K562 (cell line): ENCODE data around the gene TP73. TPM values are rescaled to one million over a fixed set of nuclear protein-coding genes. Genes with fewer than 3 reads are reported as not detected.
A peak's percentile ranks its signal among the peaks of the same experiment; 100 is the strongest.

ENCODE experiments used
- ARHGAP35 ChIP-seq: fragments of 450-650 bp; IDR thresholded peaks from 2 replicates; pipeline ENCODE4 v1.6.1; 2018; ENCODE audit not compliant: partially characterized antibody
- ATF7 ChIP-seq: fragments of 450-650 bp; IDR thresholded peaks from 2 replicates; pipeline ENCODE4 v1.7.1; 2014; ENCODE audit warnings: mild to moderate bottlenecking, moderate library complexity
- BCOR ChIP-seq: fragments of 450-650 bp; IDR thresholded peaks from 2 replicates; pipeline ENCODE4 v1.6.1; 2016
- EP400 ChIP-seq: fragments of 450-650 bp; IDR thresholded peaks from 2 replicates; pipeline ENCODE4 v1.6.1; 2017; ENCODE audit warnings: antibody characterized with exemption, mild to moderate bottlenecking, moderate library complexity
- FOXJ2 ChIP-seq: fragments of 200-800 bp; sonication (Bioruptor generic); IDR thresholded peaks from 2 replicates; pipeline ENCODE4 v1.6.1; 2016; ENCODE audit warnings: missing genetic modification characterization, missing compliant biosample characterization
- GATAD2A ChIP-seq: fragments of 450-650 bp; IDR thresholded peaks from 2 replicates; pipeline ENCODE4 v1.6.1; 2017
- HDAC6 ChIP-seq: IDR thresholded peaks from 2 replicates; pipeline ENCODE4 v1.6.1; 2012; ENCODE audit warnings: low read depth, mild to moderate bottlenecking, control low read depth, inconsistent platforms, low read length, moderate library complexity
- HMG20B ChIP-seq: fragments of 250-450 bp; sonication (Bioruptor Pico); IDR thresholded peaks from 2 replicates; pipeline ENCODE4 v1.5.0; 2021; ENCODE audit warnings: mild to moderate bottlenecking
- HNRNPLL ChIP-seq: fragments of 200-400 bp; formaldehyde crosslinking; IDR thresholded peaks from 2 replicates; pipeline ENCODE4 v1.6.1; 2017; ENCODE audit warnings: low read length, low read depth, mild to moderate bottlenecking; ENCODE audit not compliant: poor library complexity, severe bottlenecking
- JUN ChIP-seq, 2 experiments: sonication (generic) in 1 of 2; formaldehyde crosslinking in 1 of 2; IDR thresholded peaks; 2 replicates each; pipeline versions ENCODE4 v1.6.1 to v1.8.0; 2012 to 2022; ENCODE audit warnings: borderline replicate concordance in 2 of 2, mild to moderate bottlenecking in 2 of 2, improper control_type of control experiment in 1 of 2, low read depth in 1 of 2, low read length in 1 of 2, missing genetic modification reagents in 1 of 2
- MYNN ChIP-seq, 2 experiments: sonication (generic); formaldehyde crosslinking in 1 of 2; IDR thresholded peaks; 2 replicates each; pipeline versions ENCODE4 v1.5.0 to v1.6.1; 2016 to 2020; ENCODE audit warnings: antibody characterized with exemption in 1 of 2, missing genetic modification reagents in 1 of 2
- NFIX ChIP-seq: fragments of 250-450 bp; sonication (Bioruptor Pico); IDR thresholded peaks from 2 replicates; pipeline ENCODE4 v1.4.0; 2020; ENCODE audit warnings: low read depth, mild to moderate bottlenecking, moderate library complexity
- POLR2H ChIP-seq: IDR thresholded peaks from 2 replicates; pipeline ENCODE4 v1.6.1; 2016; ENCODE audit warnings: missing genetic modification characterization, low read depth, mild to moderate bottlenecking, control low read depth, missing compliant biosample characterization, moderate library complexity
- PTRF ChIP-seq: fragments of 450-650 bp; IDR thresholded peaks from 2 replicates; pipeline ENCODE4 v1.6.1; 2016; ENCODE audit warnings: mild to moderate bottlenecking, missing genetic modification characterization, missing compliant biosample characterization
- SETDB1 ChIP-seq: IDR thresholded peaks from one replicate; pipeline ENCODE4 v1.6.1; 2012; ENCODE audit warnings: low read length, control low read depth, inconsistent platforms
- SNIP1 ChIP-seq: fragments of 450-650 bp; IDR thresholded peaks from 2 replicates; pipeline ENCODE4 v1.7.1; 2017; ENCODE audit warnings: low read depth, mild to moderate bottlenecking
- TAF7 ChIP-seq: fragments of 450-650 bp; IDR thresholded peaks from 2 replicates; pipeline ENCODE4 v1.6.1; 2016; ENCODE audit warnings: missing genetic modification characterization, missing compliant biosample characterization
- TFAM ChIP-seq: fragments of 250-450 bp; sonication (Bioruptor Pico); conservative IDR thresholded peaks from 2 replicates; pipeline ENCODE4 v1.5.0; 2021; ENCODE audit warnings: mild to moderate bottlenecking, moderate library complexity
- TRIM28 ChIP-seq: fragments of 450-650 bp; IDR thresholded peaks from 2 replicates; pipeline ENCODE4 v1.6.1; 2017
- ZFX ChIP-seq: sonication (generic); formaldehyde crosslinking; IDR thresholded peaks from 2 replicates; pipeline ENCODE4 v1.8.0; 2022; ENCODE audit warnings: mild to moderate bottlenecking, missing genetic modification reagents, moderate library complexity
- polyA plus RNA-seq, 8 experiments: library from polyadenylated mRNA; depleted of rRNA in 4 of 8; stranded (reverse) in 5 of 8; unstranded in 3 of 8; fragments of >200 nt; fragmentation: Nextera tagmentation in 2 of 8; fragmentation: Illumina TruSeq in 1 of 8; extraction: Ambion mirVana in 2 of 8; extraction: Trizol in 1 of 8; gene quantifications; 2 replicates each; pipeline versions ENCODE4 v1.2.1 to v1.2.3, GENCODE V29; 2011 to 2014; ENCODE audit warnings: inconsistent platforms in 1 of 8, missing spikeins in 1 of 8
- total RNA-seq, 7 experiments: library from RNA; depleted of rRNA in 6 of 7; stranded (reverse); fragments of >200 nt in 6 of 7; fragmentation: Illumina TruSeq in 2 of 7; extraction: Trizol in 2 of 7; gene quantifications; 2 replicates each; pipeline versions ENCODE4 v1.2.1 to v1.2.3, GENCODE V29; 2011 to 2021; ENCODE audit warnings: low replicate concordance in 1 of 7
- TF ChIP-seq, protein P1 (sequence below): fragments of 450-650 bp; formaldehyde crosslinking; IDR thresholded peaks from 2 replicates; pipeline ENCODE4 v1.4.0; 2020; ENCODE audit warnings: mild to moderate bottlenecking, mixed read lengths
- TF ChIP-seq, protein P2 (sequence below): IDR thresholded peaks from 2 replicates; pipeline ENCODE4 v1.6.1; 2014; ENCODE audit warnings: antibody characterized with exemption
- TF ChIP-seq, protein P3 (sequence below): sonication (generic); IDR thresholded peaks from 2 replicates; pipeline ENCODE4 v1.6.1; 2016
- TF ChIP-seq, protein P4 (sequence below): sonication (generic); formaldehyde crosslinking; IDR thresholded peaks from 2 replicates; pipeline ENCODE4 v1.8.0; 2023; ENCODE audit warnings: mild to moderate bottlenecking, missing genetic modification reagents

TP73 gene
- total and polyA plus RNA-seq, 9 of the 15 experiments (the other 6 are each of a cell fraction or from before 2014, with no cell fraction given): 0.07 to 1.6 (median 0.40) TPM; not detected in 2

DNA sequence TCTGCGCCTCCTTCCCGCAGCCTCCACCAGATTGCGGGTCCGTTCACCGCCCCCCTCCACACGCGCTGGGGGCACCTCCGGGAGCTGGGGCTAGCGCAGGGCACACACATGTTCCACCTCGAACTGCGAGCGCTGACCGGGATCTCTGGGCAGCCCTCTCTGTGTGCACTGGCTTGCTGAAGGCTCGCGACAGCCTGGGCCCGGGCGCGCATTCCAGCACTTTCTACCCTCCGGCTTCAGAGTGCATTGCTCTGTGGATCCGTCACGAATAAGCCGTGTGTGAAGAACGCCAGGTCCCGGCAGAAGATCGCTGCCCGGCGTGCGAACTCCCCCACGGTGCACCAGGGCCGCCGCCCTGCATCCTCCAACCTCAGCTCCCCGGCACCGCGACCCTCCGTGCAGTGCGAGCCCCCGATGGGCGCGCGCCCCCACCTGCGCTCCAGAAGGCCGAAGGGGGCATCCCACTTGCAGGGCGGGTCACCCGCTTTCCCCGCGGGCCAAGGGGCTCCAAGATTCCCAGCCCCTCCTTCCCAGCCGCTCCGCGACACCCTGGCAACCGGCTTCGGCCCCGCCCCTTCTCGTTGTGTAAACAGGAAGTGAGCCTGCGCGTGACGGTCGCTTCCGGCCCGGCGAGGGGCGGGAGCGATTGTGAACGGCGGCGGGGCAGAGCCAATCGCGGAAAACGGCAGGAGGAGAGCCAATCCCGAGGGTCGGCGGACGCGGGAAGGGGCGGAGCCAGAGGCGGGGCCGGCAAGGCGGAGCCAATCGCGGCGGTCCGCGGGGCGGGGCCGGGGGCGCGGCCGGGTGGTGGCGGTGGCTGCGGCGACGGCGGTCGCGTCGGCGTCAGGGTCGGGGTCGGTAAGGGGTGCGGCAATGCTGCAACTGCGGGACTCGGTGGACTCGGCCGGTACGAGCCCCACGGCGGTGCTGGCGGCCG lies 27.8 kb upstream of the TP73 start, which contains the start of gene TPRG1L (continued):
- TF ChIP-seq, protein P1, sequence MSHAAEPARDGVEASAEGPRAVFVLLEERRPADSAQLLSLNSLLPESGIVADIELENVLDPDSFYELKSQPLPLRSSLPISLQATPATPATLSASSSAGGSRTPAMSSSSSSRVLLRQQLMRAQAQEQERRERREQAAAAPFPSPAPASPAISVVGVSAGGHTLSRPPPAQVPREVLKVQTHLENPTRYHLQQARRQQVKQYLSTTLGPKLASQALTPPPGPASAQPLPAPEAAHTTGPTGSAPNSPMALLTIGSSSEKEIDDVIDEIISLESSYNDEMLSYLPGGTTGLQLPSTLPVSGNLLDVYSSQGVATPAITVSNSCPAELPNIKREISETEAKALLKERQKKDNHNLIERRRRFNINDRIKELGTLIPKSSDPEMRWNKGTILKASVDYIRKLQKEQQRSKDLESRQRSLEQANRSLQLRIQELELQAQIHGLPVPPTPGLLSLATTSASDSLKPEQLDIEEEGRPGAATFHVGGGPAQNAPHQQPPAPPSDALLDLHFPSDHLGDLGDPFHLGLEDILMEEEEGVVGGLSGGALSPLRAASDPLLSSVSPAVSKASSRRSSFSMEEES (CRISPR knock-in tag): no peak
- TF ChIP-seq, protein P2, sequence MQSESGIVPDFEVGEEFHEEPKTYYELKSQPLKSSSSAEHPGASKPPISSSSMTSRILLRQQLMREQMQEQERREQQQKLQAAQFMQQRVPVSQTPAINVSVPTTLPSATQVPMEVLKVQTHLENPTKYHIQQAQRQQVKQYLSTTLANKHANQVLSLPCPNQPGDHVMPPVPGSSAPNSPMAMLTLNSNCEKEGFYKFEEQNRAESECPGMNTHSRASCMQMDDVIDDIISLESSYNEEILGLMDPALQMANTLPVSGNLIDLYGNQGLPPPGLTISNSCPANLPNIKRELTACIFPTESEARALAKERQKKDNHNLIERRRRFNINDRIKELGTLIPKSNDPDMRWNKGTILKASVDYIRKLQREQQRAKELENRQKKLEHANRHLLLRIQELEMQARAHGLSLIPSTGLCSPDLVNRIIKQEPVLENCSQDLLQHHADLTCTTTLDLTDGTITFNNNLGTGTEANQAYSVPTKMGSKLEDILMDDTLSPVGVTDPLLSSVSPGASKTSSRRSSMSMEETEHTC: peak; percentile 93
- TF ChIP-seq FOXJ2 (tag) (0 out of 2 replicates have a peak, but pooled peaks have one; percentile 41), EP400 (no peak), TAF7 (tag) (no peak), POLR2H (tag) (no peak), JUN (IDR thresholded peaks at IDR 0.05; ENCODE audit: borderline replicate concordance, low read depth, low read length) (no peak), JUN (CRISPR knock-in tag; IDR thresholded peaks at IDR 0.05; ENCODE audit: borderline replicate concordance) (no peak), SETDB1 (no peak), HMG20B (CRISPR knock-in tag) (no peak), TFAM (CRISPR knock-in tag) (no peak), MYNN (IDR thresholded peaks at IDR 0.05) (no peak), MYNN (CRISPR knock-in tag; IDR thresholded peaks at IDR 0.05) (no peak), HDAC6 (no peak), SNIP1 (no peak), BCOR (peak; percentile 13; the same call in 1 of the 2 replicates), ARHGAP35 (no peak), NFIX (CRISPR knock-in tag) (no peak), TRIM28 (no peak), ZFX (CRISPR knock-in tag) (peak; percentile 46; the same call in 1 of the 2 replicates), ATF7 (peak; percentile 83), HNRNPLL (peak; percentile 52), GATAD2A (no peak; the same call in 1 of the 2 replicates), PTRF (tag) (no peak)
- TF ChIP-seq, protein P3, sequence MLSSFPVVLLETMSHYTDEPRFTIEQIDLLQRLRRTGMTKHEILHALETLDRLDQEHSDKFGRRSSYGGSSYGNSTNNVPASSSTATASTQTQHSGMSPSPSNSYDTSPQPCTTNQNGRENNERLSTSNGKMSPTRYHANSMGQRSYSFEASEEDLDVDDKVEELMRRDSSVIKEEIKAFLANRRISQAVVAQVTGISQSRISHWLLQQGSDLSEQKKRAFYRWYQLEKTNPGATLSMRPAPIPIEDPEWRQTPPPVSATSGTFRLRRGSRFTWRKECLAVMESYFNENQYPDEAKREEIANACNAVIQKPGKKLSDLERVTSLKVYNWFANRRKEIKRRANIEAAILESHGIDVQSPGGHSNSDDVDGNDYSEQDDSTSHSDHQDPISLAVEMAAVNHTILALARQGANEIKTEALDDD: no peak
- TF ChIP-seq, protein P4, sequence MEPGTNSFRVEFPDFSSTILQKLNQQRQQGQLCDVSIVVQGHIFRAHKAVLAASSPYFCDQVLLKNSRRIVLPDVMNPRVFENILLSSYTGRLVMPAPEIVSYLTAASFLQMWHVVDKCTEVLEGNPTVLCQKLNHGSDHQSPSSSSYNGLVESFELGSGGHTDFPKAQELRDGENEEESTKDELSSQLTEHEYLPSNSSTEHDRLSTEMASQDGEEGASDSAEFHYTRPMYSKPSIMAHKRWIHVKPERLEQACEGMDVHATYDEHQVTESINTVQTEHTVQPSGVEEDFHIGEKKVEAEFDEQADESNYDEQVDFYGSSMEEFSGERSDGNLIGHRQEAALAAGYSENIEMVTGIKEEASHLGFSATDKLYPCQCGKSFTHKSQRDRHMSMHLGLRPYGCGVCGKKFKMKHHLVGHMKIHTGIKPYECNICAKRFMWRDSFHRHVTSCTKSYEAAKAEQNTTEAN (CRISPR knock-in tag): no peak
